ENCODE data around the gene HDAC7. TPM values are rescaled to one million over a fixed set of nuclear protein-coding genes. Genes with fewer than 3 reads are reported as not detected.
A peak's percentile ranks its signal among the peaks of the same experiment; 100 is the strongest.

HDAC7 gene
- total RNA-seq, 1 experiment from 2014 or later = 17.2 TPM

GRCh38 chr12:47751561-47751960 is 68.1 kb downstream of the HDAC7 start:
- DNase-seq (ENCODE audit: extremely low read depth, low read depth) = no peak

- no peak for DNase-seq (ENCODE audit: extremely low read depth, low read depth)
These were observed 68.7 kb downstream of the HDAC7 start for GRCh38 chr12:47750916-47751470.

- DNase-seq (ENCODE audit: extremely low read depth, low read depth) = no peak
These were observed 69.4 kb downstream of the HDAC7 start for GRCh38 chr12:47750229-47750798.

- DNase-seq (ENCODE audit: extremely low read depth, low read depth) = no peak
These were observed 70.8 kb downstream of the HDAC7 start for GRCh38 chr12:47748899-47749298.

- DNase-seq (ENCODE audit: extremely low read depth, low read depth) = no peak
These were observed 71.2 kb downstream of the HDAC7 start for GRCh38 chr12:47748507-47748828.

- no peak for DNase-seq (ENCODE audit: extremely low read depth, low read depth)
These were observed 71.9 kb downstream of the HDAC7 start for GRCh38 chr12:47747596-47748506.

- no peak for DNase-seq (ENCODE audit: extremely low read depth, low read depth)
These were observed 72.6 kb downstream of the HDAC7 start for GRCh38 chr12:47747126-47747525.

GRCh38 chr12:47746523-47746922 is 73.2 kb downstream of the HDAC7 start:
- DNase-seq (ENCODE audit: extremely low read depth, low read depth) = no peak

- DNase-seq (ENCODE audit: extremely low read depth, low read depth) = no peak
These were observed 73.6 kb downstream of the HDAC7 start for GRCh38 chr12:47746073-47746472.

GRCh38 chr12:47745485-47746041 is 74.1 kb downstream of the HDAC7 start:
- DNase-seq (ENCODE audit: extremely low read depth, low read depth) = no peak

GRCh38 chr12:47744778-47745436 is 74.8 kb downstream of the HDAC7 start:
- no peak for DNase-seq (ENCODE audit: extremely low read depth, low read depth)

- no peak for DNase-seq (ENCODE audit: extremely low read depth, low read depth)
These were observed 75.6 kb downstream of the HDAC7 start for GRCh38 chr12:47744005-47744651.

GRCh38 chr12:47743311-47743860 is 76.3 kb downstream of the HDAC7 start:
- DNase-seq (ENCODE audit: extremely low read depth, low read depth) = no peak

GRCh38 chr12:47742253-47742825 is 77.4 kb downstream of the HDAC7 start:
- peak; percentile 59 for DNase-seq (ENCODE audit: extremely low read depth, low read depth)

- no peak for DNase-seq (ENCODE audit: extremely low read depth, low read depth)
These were observed 78.4 kb downstream of the HDAC7 start for GRCh38 chr12:47741340-47741703.

GRCh38 chr12:47740606-47741339 is 78.9 kb downstream of the HDAC7 start:
- no peak for DNase-seq (ENCODE audit: extremely low read depth, low read depth)

GRCh38 chr12:47739979-47740378 is 79.7 kb downstream of the HDAC7 start:
- DNase-seq (ENCODE audit: extremely low read depth, low read depth) = no peak

GRCh38 chr12:47739297-47739696 is 80.4 kb downstream of the HDAC7 start:
- no peak for DNase-seq (ENCODE audit: extremely low read depth, low read depth)

- DNase-seq (ENCODE audit: extremely low read depth, low read depth) = no peak
These were observed 81.6 kb downstream of the HDAC7 start for GRCh38 chr12:47737936-47738594.

All from NCI-H460 (cell line).